Neural cell (in vitro differentiated cells): Measurements from ENCODE around the gene NFAT5.

Source experiments
- CTCF ChIP-seq: fragments of 450-650 bp; IDR thresholded peaks from 2 replicates; pipeline ENCODE4 v1.5.1; 2014; ENCODE audit warnings: antibody characterized with exemption, mild to moderate bottlenecking, moderate library complexity; ENCODE audit not compliant: poor library complexity, severe bottlenecking
- EP300 ChIP-seq: fragments of 450-650 bp; conservative IDR thresholded peaks from 2 replicates; pipeline ENCODE4 v1.6.1; 2014; ENCODE audit warnings: antibody characterized with exemption, mild to moderate bottlenecking, moderate library complexity; ENCODE audit not compliant: poor library complexity, severe bottlenecking
- EZH2 ChIP-seq: fragments of 200-600, 300-800 bp; shearing (Covaris generic), sonication (generic); IDR thresholded peaks from 2 replicates; pipeline ENCODE4 v1.6.1; 2014; ENCODE audit warnings: antibody characterized with exemption, low read length, borderline replicate concordance, mild to moderate bottlenecking; ENCODE audit not compliant: insufficient read depth, poor library complexity, severe bottlenecking
- MXI1 ChIP-seq: fragments of 450-650 bp; conservative IDR thresholded peaks from 2 replicates; pipeline ENCODE4 v1.6.1; 2014; ENCODE audit warnings: antibody characterized with exemption, mild to moderate bottlenecking; ENCODE audit not compliant: poor library complexity, severe bottlenecking
- POLR2AphosphoS5 ChIP-seq: IDR thresholded peaks from 2 replicates; pipeline ENCODE4 v1.6.1; 2012
- RAD21 ChIP-seq: fragments of 450-650 bp; conservative IDR thresholded peaks from 2 replicates; pipeline ENCODE4 v1.6.1; 2014; ENCODE audit warnings: antibody characterized with exemption, mild to moderate bottlenecking, moderate library complexity
- REST ChIP-seq: IDR thresholded peaks from 2 replicates; pipeline ENCODE4 v1.6.1; 2012; ENCODE audit warnings: borderline replicate concordance
- TAF1 ChIP-seq: IDR thresholded peaks from 2 replicates; pipeline ENCODE4 v1.6.1; 2012; ENCODE audit warnings: low read depth

GRCh38 chr16:69647020-69647419, 81.3 kb downstream of the NFAT5 start:
- no peak for TF ChIP-seq CTCF
- TF ChIP-seq EZH2: no peak
- TF ChIP-seq REST: no peak
- no peak for TF ChIP-seq MXI1
- no peak for TF ChIP-seq POLR2AphosphoS5
- TF ChIP-seq TAF1: no peak
- TF ChIP-seq EP300: no peak
- TF ChIP-seq RAD21: no peak
